DMS 273 (cell line): ENCODE results near the gene TSPYL2.

ENCODE experiments used
- DNase-seq: peaks from one replicate; lab custom pipeline; 2025; ENCODE audit not compliant: unreplicated experiment; lab: John Stamatoyannopoulos, UW

Gene TSPYL2

GRCh38 chrX:53116101-53116500 is 33.9 kb downstream of the TSPYL2 start:
- no peak for DNase-seq

GRCh38 chrX:53122013-53122412 is 39.8 kb downstream of the TSPYL2 start:
- no peak for DNase-seq

- DNase-seq: no peak
Observed at GRCh38 chrX:53125506-53125905, 43.3 kb downstream of the TSPYL2 start.

DNA sequence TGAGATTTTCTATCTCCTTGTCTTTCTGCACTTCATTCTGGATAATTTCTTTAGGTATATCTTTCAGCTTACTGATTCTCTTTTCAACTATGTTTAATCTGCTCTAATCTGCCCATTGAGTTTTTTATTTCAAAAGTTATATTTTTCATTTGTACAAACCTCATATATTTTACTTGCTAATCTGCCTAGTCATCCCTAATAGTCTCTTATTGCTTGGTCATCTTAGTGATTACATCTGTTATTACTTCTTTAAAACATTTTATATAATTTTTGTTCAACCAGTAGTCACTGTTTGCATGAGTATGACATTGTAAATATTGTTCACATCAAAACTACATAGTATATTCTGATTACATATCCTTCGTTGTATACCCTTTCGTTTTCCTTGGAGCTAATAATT is 44.2 kb downstream of the TSPYL2 start:
- DNase-seq: no peak

DNA sequence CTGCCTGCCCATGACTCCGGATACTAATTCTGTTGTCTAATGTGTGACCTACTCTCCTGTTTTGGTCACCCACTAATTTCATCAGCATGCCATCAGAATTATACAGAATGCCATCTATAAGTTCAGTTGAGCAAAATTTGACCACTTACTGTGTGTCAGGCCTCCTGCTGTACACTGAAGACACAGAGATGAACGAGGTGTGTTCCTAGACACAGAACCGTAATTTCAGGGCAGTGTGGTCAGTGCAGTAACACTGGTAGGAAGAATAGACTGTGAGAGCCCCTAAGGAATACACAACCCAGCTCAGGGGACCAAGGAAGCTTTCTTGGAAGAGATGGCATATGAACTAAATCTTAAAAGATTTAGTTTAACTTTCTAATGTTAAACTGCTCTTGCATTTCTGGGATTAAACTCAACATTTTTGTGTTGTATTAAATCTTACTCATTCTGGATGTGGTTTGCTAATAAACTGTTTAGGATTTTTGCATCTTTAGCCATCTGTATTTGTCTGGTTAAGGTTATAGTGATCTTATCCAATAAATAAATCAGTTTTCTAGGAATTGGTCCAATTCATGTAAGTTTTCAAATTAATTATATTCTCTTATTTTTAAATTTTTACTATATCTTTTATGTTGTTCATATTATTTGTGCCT is 46.1 kb downstream of the TSPYL2 start:
- DNase-seq: no peak

- peak; percentile 86 for DNase-seq
Observed at GRCh38 chrX:53133400-53133799, 51.2 kb downstream of the TSPYL2 start.

DNA sequence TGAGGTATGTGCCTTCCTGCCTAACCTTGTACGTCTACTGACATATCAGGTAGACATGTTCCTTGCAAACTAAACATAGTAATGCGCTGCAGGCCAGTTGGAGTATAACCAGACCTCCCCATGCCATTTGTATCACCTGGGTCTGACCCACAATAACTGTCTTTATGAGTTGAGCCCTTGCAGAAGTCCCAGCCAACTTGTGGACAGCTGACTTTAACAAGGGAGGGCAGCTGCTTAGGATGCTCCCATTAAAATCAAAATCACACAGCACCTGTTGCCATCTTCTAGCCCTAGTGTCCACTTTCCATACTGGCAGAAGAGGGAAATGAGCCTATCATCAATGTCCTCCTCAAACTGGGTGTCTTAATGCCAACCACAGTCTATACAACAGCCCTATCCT is 53.4 kb downstream of the TSPYL2 start:
- DNase-seq: peak; percentile 44
